ES-I3 (cell line): ENCODE results near the gene SLC4A1AP.

Source experiments
- H3K36me3 ChIP-seq: 2 replicates; pipeline ENCODE4 v1.6.1; 2013; ENCODE audit warnings: mild to moderate bottlenecking, low read length, control low read depth, moderate library complexity; ENCODE audit not compliant: insufficient read depth
- H3K4me1 ChIP-seq: 2 replicates; pipeline ENCODE4 v1.6.1; 2013; ENCODE audit warnings: mild to moderate bottlenecking, control low read depth, low read length; ENCODE audit not compliant: insufficient read depth
- H3K9ac ChIP-seq: 2 replicates; pipeline ENCODE4 v1.6.1; 2013; ENCODE audit warnings: low read depth, mild to moderate bottlenecking, low read length, moderate library complexity
- H3K9me3 ChIP-seq: 2 replicates; pipeline ENCODE4 v1.6.1; 2013; ENCODE audit warnings: mild to moderate bottlenecking, low read length, moderate library complexity; ENCODE audit not compliant: control insufficient read depth, insufficient read depth

SLC4A1AP gene

GRCh38 chr2:27701676-27702075, 38.0 kb downstream of the SLC4A1AP start:
- Histone ChIP-seq H3K4me1 (peaks cover 10% of the 10 kb centered on the region), H3K9me3 (no peaks in the 10 kb centered on the region), H3K36me3 (no peaks in the 10 kb centered on the region), H3K9ac (no peak overlapping the region)

DNA sequence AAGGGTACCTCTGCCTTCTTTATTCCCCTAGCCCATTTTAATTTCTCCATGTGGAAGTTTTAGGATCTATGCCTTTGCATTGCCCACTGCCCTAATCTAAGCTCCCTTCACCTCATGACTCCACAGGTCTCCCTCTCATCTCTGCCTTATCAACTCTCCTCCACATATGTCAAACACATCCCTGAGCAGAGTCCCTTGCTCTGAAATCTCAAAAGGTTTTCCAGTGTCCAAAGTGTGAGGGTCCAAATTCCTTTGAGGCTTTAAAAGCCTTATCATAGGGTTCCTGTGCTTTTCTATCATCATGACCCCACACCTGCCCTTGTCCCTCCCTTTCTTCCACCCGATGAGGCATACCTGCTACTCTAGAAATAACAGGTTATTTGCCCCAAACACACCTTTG, 38.6 kb downstream of the SLC4A1AP start:
- Histone ChIP-seq H3K36me3 (no peaks in the 10 kb centered on the region), H3K9me3 (no peaks in the 10 kb centered on the region), H3K4me1 (peaks cover 10% of the 10 kb centered on the region), H3K9ac (no peak overlapping the region)

DNA sequence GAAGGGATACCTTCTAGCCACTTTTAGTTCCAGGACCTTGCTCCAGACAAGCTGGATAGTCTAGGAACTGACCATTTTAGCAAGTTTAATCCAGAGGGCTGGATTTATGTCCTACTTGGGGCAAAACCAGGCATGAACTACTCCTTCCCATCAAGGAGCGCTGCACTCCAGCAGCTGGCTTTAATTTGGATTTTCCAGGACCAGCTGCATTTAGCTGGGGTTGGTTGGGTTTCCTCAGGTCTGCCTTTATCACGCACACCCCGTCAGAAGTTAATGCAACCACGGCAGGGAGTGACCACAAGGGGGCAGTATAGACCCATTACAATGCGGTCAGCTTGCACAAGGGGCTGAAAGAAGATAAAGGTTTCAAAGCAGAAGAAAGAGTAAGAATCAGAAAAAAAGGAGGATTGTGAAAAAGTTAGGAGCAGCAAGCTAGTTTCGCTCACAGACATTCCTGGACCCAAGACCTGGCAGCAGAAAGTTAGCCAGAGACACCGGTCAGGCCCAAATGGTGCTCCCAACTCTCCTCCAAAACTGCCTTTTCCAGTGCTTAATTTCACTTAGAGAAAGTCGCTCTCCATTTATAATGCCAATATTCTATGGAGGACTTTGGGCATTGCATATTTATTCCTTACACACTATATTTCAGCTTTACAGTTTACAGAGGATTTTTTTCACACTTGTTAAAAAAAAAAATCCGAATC, 40.1 kb downstream of the SLC4A1AP start:
- Histone ChIP-seq H3K4me1 (peaks cover 10% of the 10 kb centered on the region), H3K9ac (no peak overlapping the region), H3K9me3 (no peaks in the 10 kb centered on the region), H3K36me3 (no peaks in the 10 kb centered on the region)

DNA sequence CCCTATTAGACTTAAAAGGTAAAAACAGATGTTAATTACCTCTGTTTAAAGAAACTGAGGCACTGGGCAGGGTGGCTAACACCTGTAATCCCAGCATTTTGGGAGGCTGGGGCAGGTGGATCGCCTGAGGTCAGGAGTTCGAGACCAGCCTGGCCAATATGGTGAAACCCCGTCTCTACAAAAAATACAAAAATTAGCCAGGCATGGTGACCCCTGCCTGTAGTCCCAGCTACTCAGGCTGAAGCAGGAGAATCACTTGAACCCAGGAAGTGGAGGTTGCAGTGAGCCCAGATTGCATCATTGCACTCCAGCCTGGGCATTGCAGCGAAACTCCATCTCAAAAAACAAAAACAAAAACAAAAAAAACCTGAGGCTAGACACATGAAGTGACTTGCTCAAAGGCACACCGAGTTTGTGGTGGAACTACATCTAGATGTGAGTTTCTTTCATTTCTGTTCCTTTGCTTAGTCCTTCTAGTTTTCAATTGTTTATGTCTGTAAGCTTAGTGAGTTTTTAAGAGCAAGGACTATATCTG, 40.7 kb downstream of the SLC4A1AP start:
- Histone ChIP-seq H3K4me1 (peaks cover 10% of the 10 kb centered on the region), H3K9me3 (no peaks in the 10 kb centered on the region), H3K36me3 (no peaks in the 10 kb centered on the region), H3K9ac (no peak overlapping the region)

DNA sequence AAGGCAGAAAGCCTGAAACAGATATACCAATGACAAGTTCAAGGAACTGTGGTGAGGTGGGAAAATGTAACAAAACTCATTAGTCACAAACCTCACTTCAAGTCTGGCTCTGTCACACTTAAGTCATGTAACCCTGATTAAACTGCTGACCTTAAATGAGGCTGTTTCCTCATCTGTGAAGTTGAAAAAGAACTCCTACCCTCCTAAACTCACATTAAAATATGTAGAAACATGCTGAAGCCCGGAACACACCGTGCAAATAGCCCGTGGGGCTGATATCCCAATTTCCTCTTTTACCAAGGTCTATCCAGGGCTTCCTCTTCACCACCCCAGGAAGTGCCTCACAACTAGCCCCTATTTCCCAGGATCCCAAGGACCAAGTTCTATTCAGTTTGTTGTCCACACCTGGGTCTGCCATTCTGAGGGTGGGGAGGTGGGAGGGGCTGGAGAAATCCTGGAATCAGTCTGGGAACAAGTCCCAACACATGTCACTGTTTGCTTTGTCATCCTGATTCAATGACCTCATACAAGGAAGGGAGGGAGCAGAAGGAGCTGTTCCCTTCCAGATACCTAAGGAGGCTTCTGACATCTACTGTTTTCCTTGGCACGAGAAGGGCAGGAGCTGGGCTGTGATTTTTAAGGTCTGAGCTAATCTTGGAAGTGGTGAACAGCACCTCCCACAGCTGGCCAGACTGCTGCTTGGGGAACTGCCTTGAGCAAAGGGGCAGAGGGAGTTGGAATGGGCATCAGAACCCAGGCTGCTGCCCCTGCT, 42.3 kb downstream of the SLC4A1AP start:
- Histone ChIP-seq H3K4me1 (peaks cover 10% of the 10 kb centered on the region), H3K9me3 (no peaks in the 10 kb centered on the region), H3K9ac (no peak overlapping the region), H3K36me3 (no peaks in the 10 kb centered on the region)

DNA sequence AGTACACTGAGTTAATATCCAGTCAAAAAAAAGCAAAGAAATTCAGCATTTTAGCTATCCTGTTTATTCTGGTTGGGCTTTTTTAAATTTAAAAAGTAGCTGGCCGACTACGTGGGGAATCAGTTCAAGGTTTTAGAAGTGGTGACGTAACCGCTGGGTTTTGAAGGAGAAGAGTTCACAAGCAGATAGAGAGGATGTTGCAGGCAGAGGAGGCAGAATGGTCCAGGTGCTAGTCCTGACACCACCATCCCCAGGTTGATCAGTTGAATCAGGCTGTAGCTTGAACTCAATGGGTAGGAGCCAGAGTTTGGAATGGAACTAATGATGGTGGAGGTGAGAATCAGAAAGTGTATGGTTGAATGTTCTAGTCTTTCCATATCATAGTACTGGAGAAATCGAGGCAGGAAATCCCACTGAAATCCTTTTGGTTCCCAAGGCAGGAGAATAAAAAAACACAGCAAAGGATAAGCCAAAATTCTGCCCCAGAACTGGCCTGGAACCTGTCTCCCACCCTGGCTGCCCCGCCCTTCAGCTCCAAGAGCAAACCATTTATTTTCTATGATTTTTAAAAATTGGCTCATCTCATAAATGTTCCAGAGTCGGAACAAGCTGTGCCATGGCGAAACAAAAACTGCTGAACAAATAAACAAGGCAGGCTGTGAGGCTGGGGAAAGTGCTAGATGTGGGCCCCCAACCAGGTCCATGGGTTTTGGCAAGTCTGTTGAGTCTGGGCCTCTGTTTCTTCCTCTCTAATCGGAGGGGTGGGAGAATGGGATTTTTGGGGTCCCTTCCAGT, 44.0 kb downstream of the SLC4A1AP start:
- H3K9ac ChIP-seq: no peak overlapping the region
- no peaks in the 10 kb centered on the region for H3K36me3 ChIP-seq
- H3K9me3 ChIP-seq: no peaks in the 10 kb centered on the region
- H3K4me1 ChIP-seq: peaks cover 10% of the 10 kb centered on the region

- H3K4me1 ChIP-seq: peaks cover 8% of the 10 kb centered on the region
- H3K9ac ChIP-seq: no peak overlapping the region
- H3K36me3 ChIP-seq: no peaks in the 10 kb centered on the region
- no peaks in the 10 kb centered on the region for H3K9me3 ChIP-seq
Measured at GRCh38 chr2:27708257-27708654, 44.6 kb downstream of the SLC4A1AP start.

DNA sequence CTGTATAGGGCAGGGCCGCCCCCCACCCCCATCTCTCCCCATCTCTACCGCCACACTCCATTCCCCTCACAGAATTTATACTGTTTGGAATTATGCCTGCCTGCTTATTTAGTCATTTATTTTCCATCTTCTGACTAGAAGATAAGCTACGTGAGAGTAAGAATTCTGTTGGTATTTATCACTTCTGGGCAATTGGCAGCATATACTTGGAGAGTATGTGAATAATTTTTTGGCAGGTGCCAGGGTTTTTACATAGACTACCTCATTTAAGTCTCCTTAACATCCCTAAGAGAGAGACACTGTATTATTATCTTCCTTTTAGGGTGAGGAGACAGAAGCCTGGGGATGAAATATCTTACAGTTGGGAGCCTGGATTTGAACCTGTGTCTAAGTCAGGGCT, 45.0 kb downstream of the SLC4A1AP start:
- H3K9me3 ChIP-seq: no peaks in the 10 kb centered on the region

GRCh38 chr2:27709326-27709725, 45.6 kb downstream of the SLC4A1AP start:
- Histone ChIP-seq H3K9me3 (no peaks in the 10 kb centered on the region), H3K4me1 (peaks cover 4% of the 10 kb centered on the region; the same call in 1 of the 2 replicates), H3K9ac (no peak overlapping the region), H3K36me3 (no peaks in the 10 kb centered on the region)

More for the DNA sequence above, 45.0 kb downstream of the SLC4A1AP start:
- H3K36me3 ChIP-seq: no peaks in the 10 kb centered on the region
- H3K4me1 ChIP-seq: peaks cover 4% of the 10 kb centered on the region; the same call in 1 of the 2 replicates
- H3K9ac ChIP-seq: no peak overlapping the region

GRCh38 chr2:27709960-27710575, 46.4 kb downstream of the SLC4A1AP start:
- no peak overlapping the region for H3K9ac ChIP-seq
- no peaks in the 10 kb centered on the region for H3K36me3 ChIP-seq
- peaks cover 4% of the 10 kb centered on the region; the same call in 1 of the 2 replicates for H3K4me1 ChIP-seq
- no peaks in the 10 kb centered on the region for H3K9me3 ChIP-seq

GRCh38 chr2:27710640-27711430, 47.1 kb downstream of the SLC4A1AP start:
- H3K4me1 ChIP-seq: peaks cover 4% of the 10 kb centered on the region; the same call in 1 of the 2 replicates

DNA sequence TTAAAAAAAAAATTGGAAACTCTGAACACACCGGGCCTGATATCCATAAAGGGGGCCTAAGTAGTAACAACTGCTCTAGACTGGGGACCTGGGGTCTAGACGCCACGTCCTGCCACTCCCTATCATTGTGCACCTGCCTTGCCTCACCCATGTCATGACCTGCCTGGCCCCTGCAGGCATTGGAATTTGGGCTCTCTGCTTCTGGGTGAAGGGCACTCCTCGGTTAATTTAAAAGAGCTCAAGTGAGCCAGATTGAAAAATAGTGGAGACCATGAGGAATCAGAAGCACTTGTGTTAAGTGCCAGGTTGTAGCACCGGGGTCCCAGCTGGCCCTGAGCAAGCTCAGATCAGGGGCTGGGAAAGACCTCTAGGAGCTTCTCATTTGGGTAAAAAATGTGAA, 48.1 kb downstream of the SLC4A1AP start:
- Histone ChIP-seq H3K9ac (no peak overlapping the region), H3K9me3 (no peaks in the 10 kb centered on the region), H3K36me3 (no peaks in the 10 kb centered on the region), H3K4me1 (no peaks in the 10 kb centered on the region)

More at GRCh38 chr2:27710640-27711430, 47.1 kb downstream of the SLC4A1AP start:
- no peaks in the 10 kb centered on the region for H3K36me3 ChIP-seq
- H3K9ac ChIP-seq: no peak overlapping the region
- H3K9me3 ChIP-seq: no peaks in the 10 kb centered on the region

DNA sequence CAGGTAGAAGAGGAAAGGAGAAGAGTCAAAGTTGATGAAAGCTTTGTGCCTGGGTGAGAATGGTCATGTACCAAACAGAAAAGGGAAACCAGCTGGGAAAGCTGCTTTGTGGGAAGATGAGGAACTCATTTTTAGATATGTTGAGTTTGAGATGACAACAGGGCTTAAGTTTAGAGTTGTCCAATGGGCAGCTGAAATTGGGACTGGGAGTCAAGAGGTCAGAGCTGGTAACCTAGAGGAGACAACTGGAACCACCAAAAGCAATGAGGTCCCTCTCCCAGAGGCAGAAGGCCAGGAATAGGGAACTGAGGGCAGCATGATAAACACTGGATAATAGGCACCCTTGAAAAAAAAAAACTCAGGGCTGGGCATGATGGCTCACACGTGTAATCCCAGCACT, 48.8 kb downstream of the SLC4A1AP start:
- H3K36me3 ChIP-seq: no peaks in the 10 kb centered on the region
- H3K9me3 ChIP-seq: no peaks in the 10 kb centered on the region
- H3K9ac ChIP-seq: no peak overlapping the region
- no peaks in the 10 kb centered on the region for H3K4me1 ChIP-seq
